NCI-H1436 treated with DMSO at 0.1 percent for 48 hours (cell line): Measurements from ENCODE around the gene TMEM130.

Experiments
- DNase-seq: peaks from one replicate; lab custom pipeline; 2025; lab: John Stamatoyannopoulos, UW

Gene TMEM130

GRCh38 chr7:98841179-98841997 is 28.4 kb downstream of the TMEM130 start:
- no peak for DNase-seq

DNA sequence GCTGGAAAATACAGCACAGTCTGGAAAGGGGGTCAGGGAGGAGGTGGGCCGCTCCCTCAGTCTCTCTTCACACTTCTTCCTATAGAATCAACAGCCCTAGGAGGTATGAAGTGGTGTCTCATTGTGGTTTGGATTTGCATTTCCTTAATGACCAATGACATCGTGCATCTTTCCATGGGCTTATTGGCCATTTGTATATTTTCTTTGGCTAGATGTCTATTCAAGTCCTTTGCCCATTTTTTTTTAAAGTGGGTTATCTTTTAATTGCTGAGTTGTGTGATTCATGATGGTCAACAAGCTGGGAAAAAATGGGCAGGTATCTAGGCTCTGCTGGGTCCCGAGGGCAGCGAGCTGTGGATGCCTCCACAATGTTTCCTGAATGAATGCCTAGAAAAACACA is 29.1 kb downstream of the TMEM130 start:
- DNase-seq: no peak

DNA sequence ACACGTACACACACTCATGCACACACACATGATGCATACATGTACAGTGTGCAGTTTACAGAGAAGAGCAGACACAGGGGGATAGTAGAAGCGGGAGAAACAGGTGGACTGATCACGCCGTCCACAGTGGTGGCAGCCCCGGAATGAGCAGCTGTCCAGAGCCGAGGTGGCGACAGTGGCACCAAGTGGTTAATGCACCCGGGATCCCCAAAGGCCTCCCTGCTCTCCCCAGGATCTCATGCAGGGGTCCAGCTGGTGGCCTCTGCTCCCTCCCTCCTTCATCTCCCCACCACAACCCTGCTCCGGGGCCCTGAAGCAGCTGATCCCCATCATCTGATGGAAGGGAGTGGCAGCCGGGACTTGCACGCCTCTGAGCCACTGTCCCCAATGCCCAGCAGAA is 29.7 kb downstream of the TMEM130 start:
- no peak for DNase-seq

- no peak for DNase-seq
These were observed 32.2 kb downstream of the TMEM130 start for GRCh38 chr7:98837630-98837972.

DNA sequence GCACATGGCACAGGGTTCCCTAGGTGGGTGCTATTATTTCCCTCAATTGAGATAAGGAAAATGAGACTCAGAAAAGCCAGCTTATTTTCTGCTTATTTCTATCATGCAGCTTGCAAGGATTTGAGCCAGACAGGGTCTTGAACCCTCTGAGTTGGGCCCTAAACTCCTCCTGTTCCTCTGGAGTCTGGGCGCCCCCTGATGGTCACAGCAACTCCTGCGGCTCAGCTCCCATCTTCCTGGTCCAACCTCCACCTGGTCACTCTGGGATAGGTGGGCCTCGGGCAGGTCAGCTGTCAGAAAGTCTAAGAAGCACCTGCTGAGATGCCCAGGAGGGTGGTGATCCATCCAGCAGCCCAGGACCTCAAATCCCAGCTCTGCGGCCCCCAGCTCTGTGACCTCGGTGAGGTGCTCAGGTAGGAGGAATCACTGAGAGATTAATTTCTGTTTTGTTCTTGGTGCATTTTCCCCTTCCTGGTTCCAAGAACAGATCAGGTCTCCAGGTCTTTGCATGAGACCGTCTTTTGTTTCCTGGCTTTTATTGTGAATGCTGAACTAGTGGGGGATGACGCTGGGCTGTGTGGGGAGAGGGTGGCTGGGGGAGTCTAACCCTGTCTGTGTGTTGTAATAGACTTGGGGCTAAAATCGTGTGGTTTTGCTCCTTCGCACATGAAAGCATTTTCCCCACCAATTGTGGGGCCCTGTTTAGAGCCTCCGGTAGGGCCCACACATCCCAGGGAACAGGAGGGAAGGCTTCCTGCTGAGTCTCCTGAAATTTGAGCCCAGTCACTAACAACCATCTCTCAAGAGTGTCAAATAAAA is 32.8 kb downstream of the TMEM130 start:
- DNase-seq: no peak

DNA sequence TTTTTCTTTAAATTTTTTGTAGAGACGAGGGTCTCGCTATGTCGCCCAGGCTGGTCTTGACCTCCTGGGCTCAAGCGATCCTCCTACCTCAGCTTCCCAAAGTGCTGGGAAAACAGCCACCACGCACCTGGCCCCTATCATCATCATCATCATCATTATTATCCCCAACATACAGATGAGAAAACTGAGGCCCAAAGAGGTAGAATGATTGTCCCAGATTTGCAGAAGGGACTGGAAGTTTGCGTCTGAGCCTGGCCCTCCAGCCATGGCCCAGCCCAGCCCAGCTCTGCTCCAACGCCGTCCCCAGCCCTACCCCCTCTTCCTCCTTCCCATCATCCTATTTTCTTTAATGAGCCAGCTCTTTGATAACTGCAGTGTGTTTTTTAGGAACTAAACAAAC is 34.9 kb downstream of the TMEM130 start:
- no peak for DNase-seq

DNA sequence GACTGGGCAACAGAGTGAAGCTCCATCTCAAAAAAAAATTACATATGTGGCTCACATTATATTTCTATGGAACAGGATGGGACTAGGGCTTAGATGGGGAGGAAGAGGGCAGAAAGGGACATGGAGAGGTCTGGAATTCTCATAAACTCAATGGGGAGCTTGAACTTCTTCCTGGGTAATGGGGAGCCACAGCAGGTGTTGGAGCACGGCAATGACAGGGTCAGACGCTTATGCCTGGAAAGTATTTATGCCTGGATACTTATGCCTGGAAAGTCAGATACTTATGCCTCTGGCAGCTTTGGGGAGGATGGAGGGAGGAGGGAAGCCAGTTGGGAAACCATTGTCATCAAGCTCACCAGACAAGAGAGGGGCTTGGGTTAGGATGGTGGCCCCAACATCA is 36.8 kb downstream of the TMEM130 start:
- DNase-seq: no peak

- no peak for DNase-seq
These were observed 38.1 kb downstream of the TMEM130 start for GRCh38 chr7:98831641-98832221.

- DNase-seq: no peak
These were observed 38.8 kb downstream of the TMEM130 start for GRCh38 chr7:98830972-98831548.

GRCh38 chr7:98828368-98828767 is 41.4 kb downstream of the TMEM130 start:
- no peak for DNase-seq

DNA sequence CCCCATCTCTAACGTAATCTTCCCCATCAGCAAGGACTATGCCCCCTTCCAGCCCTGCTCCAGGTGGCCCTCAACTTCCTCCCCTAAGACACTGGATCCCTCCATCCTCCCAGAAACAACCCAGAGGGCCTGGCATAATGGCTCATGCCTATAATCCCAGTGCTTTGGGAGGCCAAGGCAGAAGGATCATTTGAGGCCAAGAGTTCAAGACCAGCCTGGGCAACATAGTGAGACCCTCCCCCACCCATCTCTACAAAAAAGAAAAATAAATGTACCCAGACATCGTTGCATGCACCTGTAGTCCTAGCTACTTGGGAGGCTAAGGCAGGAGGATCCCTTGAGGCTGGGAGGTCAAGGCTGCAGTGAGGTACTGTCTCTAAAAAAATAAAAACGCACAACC is 42.6 kb downstream of the TMEM130 start:
- no peak for DNase-seq

- DNase-seq: no peak
These were observed 43.0 kb downstream of the TMEM130 start for GRCh38 chr7:98826811-98827231.

- no peak for DNase-seq
These were observed 43.4 kb downstream of the TMEM130 start for GRCh38 chr7:98826387-98826786.

- no peak for DNase-seq
These were observed 46.6 kb downstream of the TMEM130 start for GRCh38 chr7:98823226-98823625.

GRCh38 chr7:98821348-98821747 is 48.5 kb downstream of the TMEM130 start:
- no peak for DNase-seq

DNA sequence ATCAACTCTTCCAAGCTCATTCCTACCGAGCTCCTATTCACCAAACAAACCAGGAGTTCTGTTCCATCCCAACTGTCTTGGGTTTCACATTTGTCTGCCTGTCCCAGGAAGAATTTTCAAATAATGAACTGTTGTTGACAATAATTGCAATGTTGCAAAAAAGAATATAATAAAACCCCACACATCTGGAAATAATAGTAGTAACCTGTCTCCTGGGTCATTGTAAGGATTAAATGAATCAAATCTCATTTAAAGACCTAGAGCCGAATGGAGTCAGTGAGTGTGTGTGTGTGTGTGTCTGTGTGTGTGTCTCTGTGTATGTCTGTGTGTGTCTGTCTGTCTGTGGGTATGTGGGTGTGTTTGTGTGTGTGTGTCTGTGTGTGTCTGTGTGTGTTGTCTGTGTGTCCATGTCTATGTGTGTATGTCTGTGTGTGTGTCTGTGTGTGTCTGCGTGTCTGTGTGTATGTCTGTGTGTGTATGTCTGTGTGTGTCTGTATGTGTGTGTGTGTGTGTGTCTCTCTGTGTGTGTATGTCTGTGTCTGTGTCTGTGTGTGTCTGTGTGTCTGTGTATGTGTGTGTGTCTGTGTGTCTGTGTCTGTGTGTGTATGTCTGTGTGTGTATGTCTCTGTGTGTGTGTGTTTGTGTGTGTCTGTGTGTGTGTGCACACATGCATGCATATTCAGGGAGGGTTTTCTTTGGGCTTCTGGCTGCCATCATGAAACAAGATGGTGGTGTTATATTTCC is 52.7 kb downstream of the TMEM130 start:
- DNase-seq: no peak

GRCh38 chr7:98816241-98816640 is 53.6 kb downstream of the TMEM130 start:
- no peak for DNase-seq

DNA sequence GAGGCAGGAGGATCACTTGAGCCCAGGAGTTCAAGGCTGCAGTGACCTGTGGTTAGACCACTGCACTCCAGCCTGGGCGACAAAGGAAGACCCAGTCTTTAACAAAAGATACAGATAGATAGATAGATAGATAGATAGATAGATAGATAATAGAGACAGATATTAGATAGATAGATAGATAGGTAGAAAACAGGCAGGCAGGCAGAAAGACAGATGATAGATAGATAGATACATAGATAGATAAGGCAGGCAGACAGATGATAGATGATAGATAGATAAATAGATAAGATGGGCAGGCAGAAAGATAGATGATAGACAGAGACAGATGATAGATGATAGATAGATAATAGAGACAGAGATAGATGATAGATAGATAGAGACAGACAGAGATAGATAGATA is 54.5 kb downstream of the TMEM130 start:
- no peak for DNase-seq

GRCh38 chr7:98811299-98811698 is 58.5 kb downstream of the TMEM130 start:
- no peak for DNase-seq

- DNase-seq: no peak
These were observed 59.5 kb downstream of the TMEM130 start for GRCh38 chr7:98810153-98810802.

- DNase-seq: no peak
These were observed 60.9 kb downstream of the TMEM130 start for GRCh38 chr7:98808751-98809460.
